Neuronal stem cell (in vitro differentiated cells): ENCODE data around the gene COG5.

Source experiments
- DNase-seq: peaks from one replicate; pipeline ENCODE4 v3.0.0-alpha.2; 2013; ENCODE audit warnings: low spot score
- H2AFZ ChIP-seq: one replicate; pipeline ENCODE4 v1.6.1; 2013; ENCODE audit warnings: mild to moderate bottlenecking, low read length, inconsistent platforms
- H2AK5ac ChIP-seq: 2 replicates; pipeline ENCODE4 v1.6.1; 2013; ENCODE audit warnings: low read depth, mild to moderate bottlenecking, inconsistent platforms, low read length, moderate library complexity, mixed read lengths
- H2BK120ac ChIP-seq: 2 replicates; pipeline ENCODE4 v1.6.1; 2013; ENCODE audit warnings: low read depth, mild to moderate bottlenecking, inconsistent platforms, low read length, moderate library complexity, mixed read lengths
- H2BK12ac ChIP-seq: one replicate; pipeline ENCODE4 v1.6.1; 2013; ENCODE audit warnings: low read length, inconsistent platforms
- H2BK15ac ChIP-seq: 2 replicates; pipeline ENCODE4 v1.6.1; 2013; ENCODE audit warnings: mild to moderate bottlenecking, low read length, inconsistent platforms, mixed read lengths
- H2BK5ac ChIP-seq: one replicate; pipeline ENCODE4 v1.6.1; 2013; ENCODE audit warnings: inconsistent platforms, mild to moderate bottlenecking, low read length, moderate library complexity
- H3K14ac ChIP-seq: one replicate; pipeline ENCODE4 v1.6.1; 2013; ENCODE audit warnings: low read length, inconsistent platforms
- H3K18ac ChIP-seq: 2 replicates; pipeline ENCODE4 v1.6.1; 2013; ENCODE audit warnings: low read length, inconsistent platforms
- H3K23ac ChIP-seq: 2 replicates; pipeline ENCODE4 v1.6.1; 2013; ENCODE audit warnings: low read depth, mild to moderate bottlenecking, mixed read lengths, low read length, inconsistent platforms; ENCODE audit not compliant: poor library complexity
- H3K27ac ChIP-seq: replicated peaks from 3 replicates; pipeline ENCODE4 v1.5.1; 2013; ENCODE audit warnings: low read length, inconsistent platforms
- H3K27me3 ChIP-seq, 3 experiments: 2 replicates each; pipeline ENCODE4 v1.6.1; 2013; ENCODE audit warnings: low read length in 3 of 3, mild to moderate bottlenecking in 2 of 3, inconsistent platforms in 1 of 3, low read depth in 1 of 3, mixed read lengths in 1 of 3, moderate library complexity in 1 of 3; ENCODE audit not compliant: control insufficient read depth in 3 of 3, insufficient read depth in 3 of 3
- H3K36me3 ChIP-seq, 2 donors: replicated peaks in 1 of 2; 2 replicates each; pipeline ENCODE4 v1.6.1; 2013; ENCODE audit warnings: low read length in 2 of 2; ENCODE audit not compliant: control insufficient read depth in 2 of 2, insufficient read depth in 2 of 2
- H3K4ac ChIP-seq: 2 replicates; pipeline ENCODE4 v1.6.1; 2013; ENCODE audit warnings: inconsistent platforms, mild to moderate bottlenecking, low read length, moderate library complexity
- H3K4me1 ChIP-seq, 2 donors: 1 replicate in 1 of 2; 2 replicates in 1 of 2; pipeline ENCODE4 v1.6.1; 2013; ENCODE audit warnings: low read length in 2 of 2, low read depth in 1 of 2; ENCODE audit not compliant: control insufficient read depth in 2 of 2, insufficient read depth in 1 of 2
- H3K4me2 ChIP-seq: one replicate; pipeline ENCODE4 v1.6.1; 2013; ENCODE audit warnings: mild to moderate bottlenecking, low read length, inconsistent platforms; ENCODE audit not compliant: insufficient read depth, poor library complexity, severe bottlenecking
- H3K4me3 ChIP-seq, 2 donors: 2 replicates each; pipeline ENCODE4 v1.5.1; 2013; ENCODE audit warnings: low read length in 2 of 2, mild to moderate bottlenecking in 2 of 2, inconsistent platforms in 1 of 2, moderate library complexity in 1 of 2
- H3K79me1 ChIP-seq: one replicate; pipeline ENCODE4 v1.6.1; 2013; ENCODE audit warnings: low read depth, mild to moderate bottlenecking, inconsistent platforms, low read length, moderate library complexity
- H3K9ac ChIP-seq: one replicate; pipeline ENCODE4 v1.6.1; 2013; ENCODE audit warnings: mild to moderate bottlenecking, low read depth, low read length, inconsistent platforms; ENCODE audit not compliant: poor library complexity
- H3K9me3 ChIP-seq, 2 donors: replicated peaks in 1 of 2; 2 replicates each; pipeline versions ENCODE3 to v1.6.1; 2013; ENCODE audit warnings: low read length in 2 of 2, mild to moderate bottlenecking in 2 of 2, inconsistent platforms in 1 of 2, low read depth in 1 of 2, mixed read lengths in 1 of 2, moderate library complexity in 1 of 2; ENCODE audit not compliant: control insufficient read depth in 2 of 2, insufficient read depth in 1 of 2
- H4K8ac ChIP-seq: one replicate; pipeline ENCODE4 v1.6.1; 2013; ENCODE audit warnings: low read depth, mild to moderate bottlenecking, inconsistent platforms, low read length, moderate library complexity
- H4K91ac ChIP-seq: one replicate; pipeline ENCODE4 v1.6.1; 2013; ENCODE audit warnings: low read length, low read depth, mild to moderate bottlenecking, inconsistent platforms; ENCODE audit not compliant: poor library complexity
- WGBS, 2 donors: extraction: QIAGEN DNeasy Blood & Tissue Kit; methylation state at CpG; one replicate each; pipeline ENCODE4 v1.1.7; 2013; ENCODE audit warnings: missing lambda C conversion rate in 2 of 2, mixed read lengths in 1 of 2; ENCODE audit not compliant: insufficient read length in 2 of 2, insufficient replicate concordance in 1 of 2; ENCODE audit errors: extremely low coverage in 2 of 2; 5-methylcytosine and 5-hydroxymethylcytosine counted together

Gene COG5

DNA sequence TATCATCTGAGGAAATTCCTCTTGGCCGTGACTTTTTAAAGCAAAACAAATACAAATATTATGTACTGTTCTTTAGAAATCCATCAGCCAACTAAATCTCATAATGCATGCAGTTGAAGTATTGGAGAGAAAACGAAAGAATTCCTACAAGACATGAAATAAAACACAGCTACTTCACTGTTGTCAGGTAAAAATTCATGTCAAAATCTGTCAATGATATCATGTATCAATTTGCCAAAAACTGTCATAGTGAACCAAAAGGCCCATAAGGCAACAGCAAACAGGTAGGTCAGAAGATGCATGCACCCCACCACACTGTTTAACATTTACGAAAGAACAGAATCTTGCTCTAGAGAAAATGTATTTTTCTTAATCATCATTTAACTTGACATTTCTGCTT is 91.6 kb downstream of the COG5 start:
- Histone ChIP-seq H3K14ac (no peak overlapping the region), H3K27ac (no peak overlapping the region), H3K9ac (no peak overlapping the region), H2BK15ac (no peak overlapping the region), H2BK5ac (no peak overlapping the region), H3K4me2 (no peak overlapping the region), H3K27me3 (no peaks in the 10 kb centered on the region), H2BK120ac (no peak overlapping the region), H3K4me3 (no peak overlapping the region), H4K91ac (no peak overlapping the region), H2AK5ac (no peak overlapping the region), H2AFZ (no peak overlapping the region), H3K79me1 (no peaks in the 10 kb centered on the region), H3K9me3 (no peaks in the 10 kb centered on the region), H3K4me1 (peaks cover 0 to 6% of the 10 kb centered on the region in 2 donors), H2BK12ac (no peak overlapping the region), H4K8ac (no peak overlapping the region), H3K4ac (no peak overlapping the region), H3K23ac (no peak overlapping the region), H3K18ac (no peak overlapping the region), H3K36me3 (peaks cover 0 to 2% of the 10 kb centered on the region in 2 donors)
- DNase-seq = no peak
- WGBS, 2 donors = no CpG with 5 or more reads among the region's 3 CpGs

DNA sequence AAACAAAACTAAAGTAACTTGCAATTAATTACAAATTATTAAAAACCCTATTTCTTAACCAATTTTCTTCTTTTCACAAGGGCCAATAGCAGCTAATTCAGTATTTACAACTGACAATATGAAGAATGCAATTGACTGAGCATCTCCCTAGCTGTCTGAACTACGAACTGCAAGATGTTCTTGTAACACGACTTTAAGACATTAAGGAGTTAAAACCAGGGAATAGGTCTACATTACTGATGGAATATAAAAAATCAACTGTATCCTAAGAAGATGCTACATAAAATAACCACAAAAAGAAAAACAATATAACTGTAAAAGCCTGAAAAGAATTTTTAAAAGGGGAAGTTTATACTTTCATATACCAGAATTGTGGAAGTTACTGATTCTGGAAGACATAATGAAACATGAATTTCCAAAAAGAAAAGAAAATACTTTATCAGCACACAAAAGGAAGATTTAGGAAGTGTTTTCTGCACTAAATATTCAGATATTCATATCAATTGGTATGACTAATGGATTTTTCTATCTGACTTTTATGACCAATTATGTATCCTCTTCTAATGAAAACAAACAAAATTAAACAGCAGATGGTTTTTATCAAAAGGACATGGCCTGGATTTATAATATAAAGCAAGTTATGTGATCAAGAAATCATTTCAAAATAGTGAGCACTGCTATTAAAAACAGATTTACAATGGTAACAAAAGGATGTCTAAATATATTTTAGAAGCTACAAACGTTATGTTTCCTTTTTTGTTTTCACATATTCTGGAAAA is 92.2 kb downstream of the COG5 start:
- Histone ChIP-seq H3K4me3 (no peak overlapping the region), H3K9ac (no peak overlapping the region), H3K27ac (no peak overlapping the region), H3K79me1 (no peaks in the 10 kb centered on the region), H3K4ac (no peak overlapping the region), H3K9me3 (no peaks in the 10 kb centered on the region), H2AK5ac (no peak overlapping the region), H3K23ac (no peak overlapping the region), H3K14ac (no peak overlapping the region), H2AFZ (no peak overlapping the region), H2BK5ac (no peak overlapping the region), H4K8ac (no peak overlapping the region), H3K18ac (no peak overlapping the region), H2BK120ac (no peak overlapping the region), H3K4me1 (peaks cover 0 to 6% of the 10 kb centered on the region in 2 donors), H3K36me3 (peaks cover 0 to 2% of the 10 kb centered on the region in 2 donors), H3K4me2 (no peak overlapping the region), H3K27me3 (no peaks in the 10 kb centered on the region), H4K91ac (no peak overlapping the region), H2BK12ac (no peak overlapping the region), H2BK15ac (no peak overlapping the region)
- no CpG with 5 or more reads among the region's 3 CpGs for WGBS, 2 donors
- DNase-seq = no peak

DNA sequence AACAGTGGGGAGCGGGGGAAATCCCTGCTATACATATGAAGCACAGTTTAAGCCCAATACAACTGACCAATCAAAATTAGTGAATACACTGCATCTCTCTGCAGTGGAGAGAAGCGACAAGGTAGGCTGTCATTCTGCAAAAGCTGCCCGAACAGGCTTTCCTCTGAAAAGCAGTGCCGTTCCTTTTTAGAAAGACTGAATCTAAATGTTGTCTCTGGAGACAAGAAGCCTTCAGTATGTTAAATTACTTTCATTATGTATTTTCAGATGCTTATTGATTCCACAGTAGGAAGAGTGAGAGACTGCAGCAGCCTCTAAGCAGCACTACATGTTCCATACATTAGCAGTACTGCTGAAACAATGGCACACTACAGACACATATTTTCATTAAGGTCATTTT is 93.8 kb downstream of the COG5 start, which contains the start of gene GPR22:
TSS of gene GPR22 (plus strand) at position 129 of the 400 bp plus-strand sequence. CDS start 4,004 bp downstream, outside the sequence.
- no peaks in the 10 kb centered on the region for H3K9me3 ChIP-seq
- H3K79me1 ChIP-seq = no peaks in the 10 kb centered on the region
- no peak within 1 kb of the TSS for H3K4me3 ChIP-seq
- H3K18ac ChIP-seq = no peak within 1 kb of the TSS
- no peak within 1 kb of the TSS for H3K14ac ChIP-seq
- peaks cover 0 to 6% of the 10 kb centered on the region in 2 donors for H3K4me1 ChIP-seq
- H4K8ac ChIP-seq = no peak within 1 kb of the TSS
- H2BK120ac ChIP-seq = no peak within 1 kb of the TSS
- H2AK5ac ChIP-seq = no peak within 1 kb of the TSS
- no CpG with 5 or more reads among the region's 4 CpGs for WGBS, 2 donors
- H3K9ac ChIP-seq = no peak within 1 kb of the TSS
- H3K27me3 ChIP-seq = no peaks in the 10 kb centered on the region
- no peak within 1 kb of the TSS for H3K4me2 ChIP-seq
- no peak within 1 kb of the TSS for H3K23ac ChIP-seq
- H3K36me3 ChIP-seq = peaks cover 0 to 2% of the 10 kb centered on the region in 2 donors
- H3K4ac ChIP-seq = no peak within 1 kb of the TSS
- no peak within 1 kb of the TSS for H4K91ac ChIP-seq
- H2AFZ ChIP-seq = peak within 1 kb of the TSS; percentile 60
- H2BK15ac ChIP-seq = no peak within 1 kb of the TSS
- no peak within 1 kb of the TSS for H2BK12ac ChIP-seq
- DNase-seq = no peak
- no peak within 1 kb of the TSS for H2BK5ac ChIP-seq
- no peak within 1 kb of the TSS for H3K27ac ChIP-seq

DNA sequence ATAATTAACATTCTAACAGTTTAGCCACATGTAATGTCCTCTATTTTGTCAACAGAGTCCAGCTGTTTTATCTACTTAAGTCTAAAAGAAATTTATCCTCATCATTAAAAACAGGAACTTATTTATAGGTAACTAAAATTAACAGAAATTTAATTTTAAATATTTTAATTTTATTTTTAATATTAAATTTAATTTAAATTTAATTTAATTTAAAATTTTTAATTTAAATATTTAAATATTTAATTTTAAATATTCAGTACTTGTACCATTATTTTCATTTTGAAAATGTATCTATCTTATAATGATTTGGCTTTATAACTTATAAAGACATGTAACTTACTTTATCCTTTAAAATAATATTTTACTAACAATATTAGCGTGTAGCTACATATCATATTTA is 94.9 kb downstream of the COG5 start:
- Histone ChIP-seq H4K91ac (no peak overlapping the region), H3K23ac (no peak overlapping the region), H2BK5ac (no peak overlapping the region), H2BK15ac (no peak overlapping the region), H3K9me3 (no peaks in the 10 kb centered on the region), H3K9ac (no peak overlapping the region), H3K18ac (no peak overlapping the region), H3K4me2 (no peak overlapping the region), H3K27me3 (no peaks in the 10 kb centered on the region), H3K14ac (no peak overlapping the region), H3K4me3 (no peak overlapping the region), H4K8ac (no peak overlapping the region), H2AFZ (no peak overlapping the region), H2BK120ac (no peak overlapping the region), H2AK5ac (no peak overlapping the region), H3K36me3 (peaks cover 0 to 2% of the 10 kb centered on the region in 2 donors), H3K27ac (no peak overlapping the region), H2BK12ac (no peak overlapping the region), H3K4ac (no peak overlapping the region), H3K79me1 (no peaks in the 10 kb centered on the region), H3K4me1 (peaks cover 0 to 6% of the 10 kb centered on the region in 2 donors)
- WGBS, 2 donors = no CpG with 5 or more reads among the region's 1 CpG
- DNase-seq = no peak
